Activated T-cell treated with anti-CD3 and anti-CD28 coated beads, Interleukin-2, amount 50 U/mL, for 4 hours (primary cell): ENCODE measurements around the gene GALNT10. TPM values are rescaled to one million over a fixed set of nuclear protein-coding genes. Genes with fewer than 3 reads are reported as not detected.
A peak's percentile ranks its signal among the peaks of the same experiment; 100 is the strongest.

Experiments
- ATAC-seq, 2 donors: fragments of 200-7000 bp; cut with Tn5 transposase; one replicate each; pipeline ENCODE4 v1.10.0; 2021
- DNase-seq: peaks from one replicate; pipeline ENCODE4 v3.0.0-alpha.2; 2020
- H3K27me3 Mint-ChIP-seq: one replicate; pipeline ENCODE4 v1.8.0; 2021; ENCODE audit warnings: low read depth, mixed read lengths
- H3K36me3 Mint-ChIP-seq: one replicate; pipeline ENCODE4 v1.8.0; 2022; ENCODE audit warnings: mixed read lengths; ENCODE audit not compliant: insufficient read depth
- H3K4me1 Mint-ChIP-seq: one replicate; pipeline ENCODE4 v1.8.0; 2021; ENCODE audit warnings: low read depth, mixed read lengths
- H3K4me3 Mint-ChIP-seq: one replicate; pipeline ENCODE4 v1.8.0; 2021; ENCODE audit warnings: mild to moderate bottlenecking, moderate library complexity, mixed read lengths
- H3K9me3 Mint-ChIP-seq: one replicate; pipeline ENCODE4 v1.8.0; 2021; ENCODE audit warnings: mixed read lengths
- total RNA-seq, 3 donors: library from RNA; stranded (reverse); gene quantifications; one replicate each; pipeline ENCODE4 v1.2.1, GENCODE V29; 2021

Gene GALNT10
- total RNA-seq, 3 donors from 2014 or later, result 26.8 to 34.8 (median 34.6) TPM

DNA sequence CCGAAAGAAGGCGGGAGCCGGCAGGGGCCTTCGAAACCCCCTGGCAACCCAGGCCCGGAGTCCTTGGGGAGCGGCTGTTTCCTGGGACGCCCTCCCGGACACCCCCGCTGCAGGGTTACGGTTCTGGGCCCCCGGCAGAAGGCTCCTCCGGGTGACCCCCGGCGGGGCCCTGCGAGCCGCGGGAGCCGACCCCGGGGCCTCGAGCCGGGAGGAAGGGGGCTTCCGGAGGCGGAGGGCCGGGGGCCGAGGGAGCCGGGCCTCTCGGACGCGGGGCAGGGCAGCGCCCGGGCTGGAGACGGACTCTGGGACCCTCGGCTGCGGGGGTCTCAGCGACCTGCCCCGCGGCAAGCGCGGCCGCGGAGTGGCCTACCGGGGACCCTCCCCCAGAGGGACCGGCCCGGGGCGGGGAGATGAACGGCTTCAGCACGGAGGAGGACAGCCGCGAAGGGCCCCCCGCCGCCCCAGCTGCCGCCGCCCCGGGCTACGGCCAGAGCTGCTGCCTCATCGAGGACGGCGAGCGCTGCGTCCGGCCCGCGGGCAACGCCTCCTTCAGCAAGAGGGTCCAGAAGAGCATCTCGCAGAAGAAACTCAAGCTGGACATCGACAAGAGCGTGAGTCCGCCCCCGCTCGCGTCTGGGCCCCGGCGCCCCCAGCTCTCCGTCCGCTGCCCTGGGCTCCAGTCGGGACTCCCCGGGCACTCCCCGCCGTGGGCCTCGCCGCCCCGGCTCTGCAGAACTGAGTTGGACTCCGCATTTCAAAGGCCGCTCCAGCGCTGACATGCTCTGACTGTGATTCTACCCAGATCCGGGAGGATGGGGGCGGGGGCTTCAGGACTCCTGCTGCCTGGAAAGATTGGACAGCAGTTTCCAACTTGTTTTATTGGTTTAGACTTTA, 255.9 kb downstream of the GALNT10 start:
- peak; percentile 32 for DNase-seq
- peak; percentile 9 to 15 for ATAC-seq
- Mint-ChIP-seq H3K36me3 (peaks cover 20% of the 10 kb centered on the region), H3K27me3 (no peaks in the 10 kb centered on the region), H3K4me1 (peaks cover 57% of the 10 kb centered on the region), H3K9me3 (no peaks in the 10 kb centered on the region), H3K4me3 (peak overlapping the region; percentile 89)

DNA sequence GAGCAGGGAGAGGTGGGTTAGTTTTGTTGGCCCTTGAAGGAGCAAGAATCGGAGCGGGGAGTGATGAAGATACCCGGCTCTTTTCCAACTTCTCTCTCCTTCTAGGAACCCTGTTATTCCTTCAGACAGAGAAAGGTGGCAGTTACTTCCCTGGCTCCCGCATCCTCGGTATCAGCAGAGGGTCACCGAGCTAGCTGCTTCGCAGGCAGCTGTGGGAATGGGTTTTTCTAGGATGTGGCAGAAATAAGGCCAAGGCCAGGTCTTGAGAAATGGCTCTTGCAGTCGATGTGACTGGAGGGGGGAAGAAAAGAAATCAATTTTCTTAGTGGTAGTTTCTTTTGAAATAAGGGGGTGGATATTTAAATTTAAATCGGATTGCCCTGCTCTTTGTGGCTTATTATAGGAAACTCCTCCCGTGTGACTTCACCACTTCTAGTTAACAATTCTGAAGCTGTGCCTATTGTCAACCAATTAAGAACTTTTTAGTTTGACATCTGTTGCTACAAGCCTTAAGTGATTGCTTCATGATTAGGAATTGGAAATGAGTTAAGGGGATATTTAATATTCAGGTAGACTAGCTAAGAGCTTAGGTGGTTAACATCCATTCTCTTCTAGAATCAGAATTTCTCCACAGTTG, 256.7 kb downstream of the GALNT10 start:
- Mint-ChIP-seq H3K27me3 (no peaks in the 10 kb centered on the region), H3K36me3 (peaks cover 17% of the 10 kb centered on the region), H3K9me3 (no peaks in the 10 kb centered on the region), H3K4me1 (peaks cover 55% of the 10 kb centered on the region), H3K4me3 (peak overlapping the region; percentile 89)
- DNase-seq (no peak), ATAC-seq (no peak)

DNA sequence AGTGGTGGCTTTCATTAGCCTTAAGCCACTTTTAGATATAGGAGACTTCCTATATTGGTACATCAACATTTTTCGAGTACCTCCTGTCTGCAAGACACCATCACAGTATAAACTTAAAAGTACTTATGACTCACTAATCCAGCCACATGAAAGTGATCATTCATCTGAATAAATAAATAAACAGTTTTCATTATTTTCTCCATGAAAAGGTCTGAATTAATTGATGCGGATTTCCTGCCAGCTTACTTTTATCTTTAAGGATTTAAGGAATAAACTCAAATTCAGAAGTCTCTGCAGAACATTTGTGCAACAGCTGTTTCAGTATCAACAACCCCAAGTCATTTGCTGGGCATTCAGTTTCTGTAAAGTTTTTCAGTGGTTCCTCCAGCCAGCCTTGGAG, 259.3 kb downstream of the GALNT10 start:
- Mint-ChIP-seq H3K4me3 (no peak overlapping the region), H3K4me1 (peaks cover 44% of the 10 kb centered on the region), H3K36me3 (peaks cover 31% of the 10 kb centered on the region), H3K9me3 (no peaks in the 10 kb centered on the region), H3K27me3 (no peaks in the 10 kb centered on the region)
- ATAC-seq (no peak), DNase-seq (no peak)

DNA sequence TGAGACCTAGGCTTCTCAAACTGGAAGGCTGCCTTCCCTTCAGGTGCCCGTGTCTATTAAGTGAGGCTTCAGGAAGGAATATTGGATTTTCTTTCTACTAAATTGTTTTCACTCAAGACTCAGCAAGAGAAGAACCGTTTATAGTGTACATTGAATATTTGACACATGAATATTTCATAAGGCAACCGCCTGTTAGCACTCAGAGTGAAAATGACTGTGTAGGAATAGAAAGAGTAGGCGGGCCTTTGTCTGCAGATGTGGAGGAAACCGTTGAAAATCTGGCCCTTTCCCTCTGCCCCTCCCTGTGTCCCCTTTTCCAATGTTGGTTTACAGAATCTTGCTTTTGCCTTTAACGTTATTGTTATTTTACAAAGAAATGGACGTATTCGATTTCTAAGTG, 261.4 kb downstream of the GALNT10 start:
- Mint-ChIP-seq H3K27me3 (no peaks in the 10 kb centered on the region), H3K36me3 (peaks cover 45% of the 10 kb centered on the region)

DNA sequence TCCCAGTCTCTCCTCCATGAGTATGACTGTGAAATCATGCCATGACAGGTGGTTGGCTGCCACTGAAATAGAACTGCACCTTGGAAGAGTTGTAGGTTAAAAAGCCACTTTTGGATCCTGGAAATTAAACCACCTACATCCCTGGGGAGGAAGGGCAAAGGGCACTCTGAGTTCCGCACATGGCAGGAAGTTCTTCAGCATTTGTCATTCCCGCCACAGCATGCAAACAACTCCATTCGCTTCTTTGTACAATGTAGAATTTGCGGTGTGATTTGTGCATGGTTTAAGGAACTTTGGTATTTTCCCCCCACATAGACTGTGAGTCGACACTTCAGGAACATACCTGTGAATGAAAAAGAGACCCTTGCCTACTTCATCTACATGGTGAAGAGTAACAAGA, 265.1 kb downstream of the GALNT10 start:
- no peak for ATAC-seq
- no peak for DNase-seq
- H3K4me1 Mint-ChIP-seq, result peaks cover 2% of the 10 kb centered on the region
- H3K9me3 Mint-ChIP-seq, result no peaks in the 10 kb centered on the region
- H3K36me3 Mint-ChIP-seq, result peaks cover 50% of the 10 kb centered on the region
- H3K27me3 Mint-ChIP-seq, result no peaks in the 10 kb centered on the region
- H3K4me3 Mint-ChIP-seq, result no peak overlapping the region

More for the DNA sequence above, 261.4 kb downstream of the GALNT10 start:
- H3K4me1 Mint-ChIP-seq, result peaks cover 34% of the 10 kb centered on the region
- no peaks in the 10 kb centered on the region for H3K9me3 Mint-ChIP-seq
- ATAC-seq, result no peak
- no peak for DNase-seq
- no peak overlapping the region for H3K4me3 Mint-ChIP-seq

DNA sequence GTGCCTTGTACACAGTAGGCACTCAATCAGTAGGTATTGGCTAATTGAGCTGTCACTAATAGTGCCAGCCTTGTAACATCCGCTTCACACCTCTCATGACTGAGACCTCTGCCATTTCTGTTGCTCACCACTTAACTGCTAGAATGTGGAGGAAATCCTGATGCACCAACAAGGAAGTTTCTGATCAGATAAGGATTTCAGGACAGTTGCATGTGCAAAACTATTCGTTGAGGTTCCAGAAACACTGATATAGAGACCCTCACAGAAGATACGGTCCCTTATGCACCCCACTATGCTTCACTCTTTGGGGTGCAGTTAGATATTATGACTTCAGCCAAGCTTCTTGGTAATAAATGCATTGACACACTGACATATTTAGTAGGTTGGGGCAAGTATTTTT, 266.0 kb downstream of the GALNT10 start:
- Mint-ChIP-seq H3K4me1 (no peaks in the 10 kb centered on the region), H3K36me3 (peaks cover 48% of the 10 kb centered on the region), H3K9me3 (no peaks in the 10 kb centered on the region), H3K4me3 (no peak overlapping the region), H3K27me3 (no peaks in the 10 kb centered on the region)
- DNase-seq (no peak), ATAC-seq (no peak)

DNA sequence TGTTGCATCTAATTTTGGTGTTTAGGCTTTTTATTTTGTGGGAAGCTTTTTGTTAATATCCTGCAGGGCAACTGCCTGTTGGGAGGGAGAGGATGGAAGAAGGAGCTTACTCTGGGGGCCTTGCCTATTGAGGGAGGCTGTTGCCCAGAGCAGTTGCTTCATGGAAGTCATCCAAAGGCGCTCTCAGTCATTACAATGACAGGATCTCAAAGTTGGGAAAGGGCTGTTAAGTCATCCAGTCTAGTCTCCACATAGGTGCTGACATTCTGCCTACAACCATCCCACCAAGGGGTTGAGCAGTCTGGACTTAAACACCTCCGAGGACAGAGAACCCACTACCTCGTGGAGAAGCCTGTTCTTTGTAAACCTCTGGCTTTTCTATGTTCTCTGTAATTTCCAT, 268.5 kb downstream of the GALNT10 start:
- no peaks in the 10 kb centered on the region for H3K9me3 Mint-ChIP-seq
- H3K27me3 Mint-ChIP-seq, result no peaks in the 10 kb centered on the region

DNA sequence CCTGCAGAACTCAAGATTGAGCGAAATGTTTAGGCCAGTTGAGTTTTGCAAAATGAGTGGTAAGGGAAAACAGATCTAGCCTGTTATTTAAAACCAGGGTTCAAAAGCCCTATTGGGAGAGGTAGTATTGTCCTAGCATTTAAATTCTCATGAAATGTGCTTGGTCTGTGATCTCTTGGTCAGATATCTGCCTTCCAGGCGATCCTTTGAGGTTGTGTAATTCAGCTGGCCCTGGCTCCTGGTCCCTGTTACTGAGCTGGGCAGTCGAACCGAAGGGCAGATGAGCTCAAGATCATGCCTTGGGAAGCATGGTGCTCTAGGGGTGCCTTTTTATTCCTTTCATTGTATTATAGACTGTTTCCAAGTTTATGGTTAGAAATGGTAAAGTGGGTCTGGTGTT, 269.6 kb downstream of the GALNT10 start:
- no peaks in the 10 kb centered on the region for H3K4me1 Mint-ChIP-seq
- H3K9me3 Mint-ChIP-seq, result no peaks in the 10 kb centered on the region
- no peak overlapping the region for H3K4me3 Mint-ChIP-seq
- ATAC-seq, result no peak
- no peak for DNase-seq
- no peaks in the 10 kb centered on the region for H3K27me3 Mint-ChIP-seq
- peaks cover 22% of the 10 kb centered on the region for H3K36me3 Mint-ChIP-seq

More for the DNA sequence above, 268.5 kb downstream of the GALNT10 start:
- H3K4me3 Mint-ChIP-seq, result no peak overlapping the region
- no peak for DNase-seq
- H3K4me1 Mint-ChIP-seq, result no peaks in the 10 kb centered on the region
- peaks cover 31% of the 10 kb centered on the region for H3K36me3 Mint-ChIP-seq
- ATAC-seq, result no peak

DNA sequence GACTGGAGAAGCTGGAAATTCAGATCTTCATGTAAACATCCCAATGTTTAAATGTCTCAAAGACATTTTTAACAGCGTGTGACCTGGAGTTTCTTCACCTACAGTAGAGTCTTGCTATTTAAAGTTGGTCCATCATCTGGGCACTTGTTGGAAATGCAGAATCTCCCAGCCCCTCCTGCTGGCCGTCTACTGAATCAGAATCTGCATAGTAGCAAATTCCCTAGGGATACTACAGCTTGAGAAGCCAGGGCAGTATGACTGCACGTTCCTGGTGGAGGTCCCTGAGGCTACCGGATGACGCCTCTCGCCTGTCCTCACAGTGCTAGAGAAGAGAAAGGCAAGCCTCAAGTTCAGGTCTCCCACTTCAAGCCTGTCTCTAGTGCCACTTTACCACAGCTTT, 271.0 kb downstream of the GALNT10 start:
- H3K36me3 Mint-ChIP-seq, result peaks cover 12% of the 10 kb centered on the region
- no peaks in the 10 kb centered on the region for H3K4me1 Mint-ChIP-seq
- ATAC-seq (no peak), DNase-seq (no peak)
- no peak overlapping the region for H3K4me3 Mint-ChIP-seq
- H3K9me3 Mint-ChIP-seq, result no peaks in the 10 kb centered on the region
- no peaks in the 10 kb centered on the region for H3K27me3 Mint-ChIP-seq

DNA sequence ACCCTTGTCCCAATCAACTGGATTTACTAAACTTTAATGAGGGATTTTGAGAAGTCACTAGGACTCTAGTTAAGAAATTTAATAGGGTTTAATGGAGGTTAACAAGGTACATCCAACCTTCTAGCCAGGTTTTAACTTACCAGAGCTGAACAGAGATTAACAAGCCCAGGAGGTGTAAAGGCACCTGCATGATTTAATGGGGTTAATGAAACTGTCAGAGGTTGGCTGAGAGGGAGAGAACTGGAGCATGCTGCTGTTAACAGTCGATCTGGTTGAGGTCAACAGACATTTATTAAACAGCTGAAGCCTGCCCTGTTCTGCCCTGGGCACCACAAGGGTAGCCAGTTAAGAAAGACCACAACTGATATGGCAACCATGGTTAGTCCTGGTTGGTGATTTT, 273.9 kb downstream of the GALNT10 start:
- no peaks in the 10 kb centered on the region for H3K9me3 Mint-ChIP-seq
- DNase-seq, result no peak
- H3K27me3 Mint-ChIP-seq, result peaks cover 14% of the 10 kb centered on the region
- no peaks in the 10 kb centered on the region for H3K4me1 Mint-ChIP-seq
- peaks cover 2% of the 10 kb centered on the region for H3K36me3 Mint-ChIP-seq
- ATAC-seq, result no peak
- no peak overlapping the region for H3K4me3 Mint-ChIP-seq

DNA sequence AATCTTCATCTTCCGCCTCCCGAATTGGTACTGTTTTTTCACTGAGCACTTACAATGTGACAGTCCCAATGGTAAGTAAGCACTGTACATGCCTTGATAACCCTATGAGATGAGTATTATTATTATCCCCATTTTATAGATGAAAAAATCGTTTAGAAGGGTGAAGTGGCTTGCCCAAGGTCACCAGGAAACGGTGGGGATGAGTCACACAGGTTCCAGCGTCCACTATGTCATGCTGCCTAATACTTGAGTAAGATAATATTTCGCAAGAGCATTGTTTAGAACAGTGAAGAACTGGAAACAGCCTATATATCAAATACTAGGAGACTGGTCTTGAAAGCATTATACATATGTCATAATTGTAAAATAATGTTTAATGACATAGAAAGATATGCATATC, 274.6 kb downstream of the GALNT10 start:
- Mint-ChIP-seq H3K27me3 (peaks cover 19% of the 10 kb centered on the region), H3K36me3 (peaks cover 2% of the 10 kb centered on the region), H3K4me1 (no peaks in the 10 kb centered on the region), H3K9me3 (no peaks in the 10 kb centered on the region), H3K4me3 (no peak overlapping the region)
- ATAC-seq (no peak), DNase-seq (no peak)

DNA sequence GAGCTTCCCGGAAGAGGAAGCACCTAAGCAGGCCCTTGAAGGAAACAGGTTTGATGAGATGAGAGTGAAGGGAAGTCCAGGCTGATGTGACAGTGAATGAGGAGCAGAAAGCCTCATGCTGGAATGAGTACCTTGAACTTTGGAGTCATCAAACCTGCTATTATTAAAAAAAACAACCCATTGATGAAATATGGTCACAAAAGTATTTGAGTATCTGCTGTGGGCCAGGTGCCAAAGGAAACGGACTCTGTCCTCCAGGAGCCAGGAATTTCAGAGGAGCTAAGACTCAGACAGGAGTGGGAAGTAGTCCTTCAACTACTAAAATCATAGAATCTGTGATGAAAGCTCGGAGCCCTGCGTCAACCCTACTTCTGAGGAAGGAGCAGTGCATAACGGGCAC, 275.6 kb downstream of the GALNT10 start:
- no peak for ATAC-seq
- peaks cover 29% of the 10 kb centered on the region for H3K27me3 Mint-ChIP-seq
- peaks cover 3% of the 10 kb centered on the region for H3K4me1 Mint-ChIP-seq

DNA sequence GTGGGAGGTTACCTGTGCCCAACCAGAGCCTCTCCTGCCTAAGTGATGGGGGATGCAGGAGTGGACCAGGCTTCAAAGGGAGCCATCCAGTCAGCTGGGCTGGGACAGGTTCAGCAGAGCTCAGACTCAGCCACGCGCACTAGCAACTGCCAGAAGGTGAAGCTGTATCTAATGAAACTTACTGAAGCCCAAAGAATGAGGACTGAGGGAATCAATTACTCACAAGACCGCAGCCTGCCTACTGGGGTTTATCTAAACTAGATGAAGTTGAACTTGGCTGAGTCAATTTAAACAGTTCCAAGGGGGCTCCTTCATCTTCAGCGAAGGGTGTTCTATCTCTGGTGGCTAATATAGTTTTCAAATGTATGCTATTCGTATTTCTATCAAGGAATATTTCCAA, 276.1 kb downstream of the GALNT10 start:
- no peak for ATAC-seq
- Mint-ChIP-seq H3K9me3 (no peaks in the 10 kb centered on the region), H3K36me3 (no peaks in the 10 kb centered on the region), H3K4me3 (no peak overlapping the region), H3K27me3 (peaks cover 34% of the 10 kb centered on the region), H3K4me1 (peaks cover 3% of the 10 kb centered on the region)
- no peak for DNase-seq

More for the DNA sequence above, 275.6 kb downstream of the GALNT10 start:
- DNase-seq, result no peak
- Mint-ChIP-seq H3K36me3 (no peaks in the 10 kb centered on the region), H3K4me3 (no peak overlapping the region), H3K9me3 (no peaks in the 10 kb centered on the region)

DNA sequence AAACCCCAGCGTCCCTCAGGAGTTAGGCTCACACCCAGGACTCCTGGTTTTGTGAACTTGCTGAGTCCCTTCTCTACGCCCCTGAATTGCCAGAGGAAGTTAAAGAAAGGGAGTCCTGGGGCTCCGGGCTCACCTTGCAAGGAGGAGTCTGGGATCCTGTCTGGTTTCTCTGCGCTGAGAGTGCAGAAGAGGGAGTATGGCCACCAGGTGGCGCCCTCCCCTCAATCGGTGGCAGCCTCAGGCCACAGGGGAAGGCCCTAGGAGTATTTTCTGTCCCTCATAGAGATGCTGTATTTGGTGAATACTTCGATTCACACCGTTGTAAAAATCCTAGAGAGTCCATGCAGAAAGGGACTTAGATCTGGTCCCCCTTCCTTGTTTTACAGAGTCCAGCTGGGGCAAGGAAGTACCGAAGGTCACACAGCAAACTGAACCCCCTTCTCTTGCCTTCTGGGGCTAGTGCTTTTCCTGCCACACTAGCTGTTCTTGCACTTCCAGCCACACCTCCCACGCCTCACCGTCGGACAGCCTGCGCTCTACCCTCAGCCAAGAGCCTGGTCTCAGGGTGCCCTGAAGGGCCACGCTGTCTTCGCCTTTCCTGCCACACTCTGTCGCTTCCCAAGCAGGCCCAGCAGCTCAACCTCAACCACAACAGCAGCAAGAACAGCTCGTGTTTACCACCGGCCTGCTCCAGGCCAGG, 277.3 kb downstream of the GALNT10 start:
- peaks cover 3% of the 10 kb centered on the region for H3K4me1 Mint-ChIP-seq
- H3K9me3 Mint-ChIP-seq, result no peaks in the 10 kb centered on the region
- DNase-seq (peak; percentile 70), ATAC-seq (peak; percentile 92 to 95)
- no peaks in the 10 kb centered on the region for H3K36me3 Mint-ChIP-seq
- no peak overlapping the region for H3K4me3 Mint-ChIP-seq
- H3K27me3 Mint-ChIP-seq, result peaks cover 44% of the 10 kb centered on the region
